Sigmoid colon (tissue), 7 donors: ENCODE results near the gene IQCK. TPM values are rescaled to one million over a fixed set of nuclear protein-coding genes. Genes with fewer than 3 reads are reported as not detected.

Source experiments
- DNase-seq: peaks from one replicate; pipeline ENCODE4 v3.0.0-alpha.2; 2019
- H3K27ac ChIP-seq, 4 donors: fragments of 200-600 bp; sonication (generic); one replicate each; pipeline ENCODE4 v1.5.1; 2016 to 2019; ENCODE audit warnings: mild to moderate bottlenecking in 1 of 4
- H3K27me3 ChIP-seq, 3 donors: fragments of 200-600 bp; sonication (generic); one replicate each; pipeline ENCODE4 v1.5.1; 2019; ENCODE audit warnings: mild to moderate bottlenecking in 1 of 3
- H3K36me3 ChIP-seq, 4 donors: fragments of 200-600 bp; sonication (generic); one replicate each; pipeline ENCODE4 v1.5.1; 2016 to 2019
- H3K4me1 ChIP-seq, 4 donors: fragments of 200-600 bp; sonication (generic); one replicate each; pipeline ENCODE4 v1.5.1; 2017 to 2019
- H3K4me3 ChIP-seq, 4 donors: fragments of 200-600 bp; sonication (generic); one replicate each; pipeline ENCODE4 v1.5.1; 2017 to 2019; ENCODE audit warnings: mild to moderate bottlenecking in 2 of 4, moderate library complexity in 1 of 4
- H3K9me3 ChIP-seq, 4 donors: fragments of 200-600 bp in 3 of 4; sonication (generic) in 3 of 4; one replicate each; pipeline versions ENCODE4 v1.5.1 to v1.6.1; 2013 to 2019
- EP300 ChIP-seq, 4 donors: sonication (generic); formaldehyde crosslinking; IDR thresholded peaks; one replicate each; pipeline ENCODE4 v1.6.1; 2017; ENCODE audit warnings: antibody characterized with exemption in 4 of 4
- POLR2A ChIP-seq, 2 donors: fragments of 450-650 bp; IDR thresholded peaks; one replicate each; pipeline ENCODE4 v1.6.1; 2016; ENCODE audit warnings: antibody characterized with exemption in 2 of 2, mild to moderate bottlenecking in 2 of 2, moderate library complexity in 2 of 2
- POLR2AphosphoS5 ChIP-seq, 4 donors: sonication (generic); formaldehyde crosslinking; IDR thresholded peaks; one replicate each; pipeline ENCODE4 v1.6.1; 2017; ENCODE audit warnings: antibody characterized with exemption in 4 of 4
- WGBS, 2 donors: extraction: QIAGEN DNeasy Blood & Tissue Kit; methylation state at CpG; one replicate each; pipeline ENCODE4 v1.1.7; 2013; 5-methylcytosine and 5-hydroxymethylcytosine counted together
- intact Hi-C: fragments of 100-400 bp; cut with DNase I; formaldehyde crosslinking; loops from one replicate; pipeline ENCODE4 v1.15.1; 2023
- polyA plus RNA-seq, 3 donors: library from polyadenylated mRNA; stranded (reverse); fragments of 200-250 nt; gene quantifications; one replicate each; pipeline ENCODE4 v1.2.3, GENCODE V29; 2013
- total RNA-seq, 4 donors: library from RNA; depleted of rRNA; stranded (reverse); fragments of >200 nt; gene quantifications; one replicate each; pipeline ENCODE4 v1.1.0, GENCODE V29; 2016
- TF ChIP-seq, protein P1 (sequence below), 4 experiments: fragments of 450-650 bp in 3 of 4; fragments of 200-600 bp in 1 of 4; IDR thresholded peaks; one replicate each; pipeline ENCODE4 v1.5.1; 2016 to 2019; ENCODE audit warnings: antibody characterized with exemption in 4 of 4, mild to moderate bottlenecking in 3 of 4, moderate library complexity in 2 of 4
- donor health status: healthy with polysubstance abuse.
- donor health status: Bipolar disorder and iron deficiency.
- donor health status: healthy.

The IQCK gene
- total and polyA plus RNA-seq, 7 donors, result 5.1 to 16.6 (median 10.3) TPM

DNA sequence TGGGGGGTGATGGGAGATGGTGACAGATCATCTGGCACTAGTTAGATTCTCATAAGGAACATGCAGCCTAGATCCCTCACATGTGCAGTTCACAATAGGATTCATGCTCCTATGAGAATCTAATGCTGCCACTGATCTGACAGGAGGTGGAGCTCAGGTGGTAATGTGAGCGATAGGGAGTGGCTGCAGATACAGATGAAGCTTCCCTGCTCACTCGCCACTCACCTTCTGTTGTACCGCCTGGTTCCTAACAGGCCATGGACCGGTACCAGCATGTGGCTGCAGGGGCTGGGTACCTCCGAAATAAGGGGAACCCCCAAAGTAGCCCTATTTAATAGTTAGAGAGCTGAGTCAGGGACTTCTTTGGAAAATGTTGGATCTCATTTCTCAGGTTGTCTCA lies 106.1 kb downstream of the IQCK start:
- intact Hi-C loops, result no loop called here

DNA sequence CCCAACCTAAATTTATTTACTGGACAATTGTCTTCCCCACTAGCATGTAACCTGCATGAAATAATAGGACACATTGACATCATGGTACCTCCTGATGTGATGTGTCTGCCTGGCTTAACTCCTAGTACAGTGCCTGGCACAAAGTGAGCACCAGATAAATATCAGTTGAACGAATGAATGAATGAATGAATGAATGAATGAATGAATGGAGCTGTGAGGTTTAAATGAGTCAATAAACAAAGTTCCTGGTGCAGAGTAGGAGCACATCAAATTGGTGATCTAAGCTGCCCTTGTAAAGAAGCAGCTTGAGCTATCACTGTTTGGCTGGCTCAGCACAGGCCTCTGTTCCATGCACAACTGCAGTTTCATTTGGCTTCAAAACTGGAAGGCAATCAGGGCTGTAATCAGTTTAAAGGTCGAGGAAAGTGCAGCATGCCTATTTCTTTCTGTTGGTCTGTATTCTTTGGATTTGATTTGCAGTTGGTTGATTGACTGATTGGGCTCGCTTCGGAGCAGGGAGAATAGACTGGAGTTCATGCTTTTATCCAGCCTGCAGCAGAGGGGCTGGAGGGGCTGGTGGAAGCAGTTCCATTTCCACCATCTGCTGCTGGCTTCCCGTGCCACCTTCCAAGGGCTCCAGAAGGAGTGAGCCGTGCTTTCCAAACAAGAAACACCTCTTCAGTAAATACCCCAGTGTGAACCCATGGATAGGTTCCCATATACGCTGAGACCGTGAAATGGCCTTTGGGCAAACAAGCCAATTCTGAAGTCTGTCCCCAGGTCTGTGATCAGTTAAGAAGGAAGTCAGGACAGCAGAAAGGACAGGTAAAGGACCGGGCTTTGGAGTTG lies 112.0 kb downstream of the IQCK start:
- intact Hi-C loops, result loop anchor here (10.0 kb wide), 1 partner anchor 65 kb away; no protein-coding TSS in a partner anchor
- 26 to 79% methylated on average over 9 of the region's 9 CpGs for WGBS, 2 donors
- H3K4me1 ChIP-seq, result no peaks in the 10 kb centered on the region
- no peak overlapping the region for H3K4me3 ChIP-seq
- no peak overlapping the region for H3K27ac ChIP-seq
- H3K9me3 ChIP-seq, result no peaks in the 10 kb centered on the region
- H3K27me3 ChIP-seq, result no peaks in the 10 kb centered on the region
- TF ChIP-seq, protein P1, sequence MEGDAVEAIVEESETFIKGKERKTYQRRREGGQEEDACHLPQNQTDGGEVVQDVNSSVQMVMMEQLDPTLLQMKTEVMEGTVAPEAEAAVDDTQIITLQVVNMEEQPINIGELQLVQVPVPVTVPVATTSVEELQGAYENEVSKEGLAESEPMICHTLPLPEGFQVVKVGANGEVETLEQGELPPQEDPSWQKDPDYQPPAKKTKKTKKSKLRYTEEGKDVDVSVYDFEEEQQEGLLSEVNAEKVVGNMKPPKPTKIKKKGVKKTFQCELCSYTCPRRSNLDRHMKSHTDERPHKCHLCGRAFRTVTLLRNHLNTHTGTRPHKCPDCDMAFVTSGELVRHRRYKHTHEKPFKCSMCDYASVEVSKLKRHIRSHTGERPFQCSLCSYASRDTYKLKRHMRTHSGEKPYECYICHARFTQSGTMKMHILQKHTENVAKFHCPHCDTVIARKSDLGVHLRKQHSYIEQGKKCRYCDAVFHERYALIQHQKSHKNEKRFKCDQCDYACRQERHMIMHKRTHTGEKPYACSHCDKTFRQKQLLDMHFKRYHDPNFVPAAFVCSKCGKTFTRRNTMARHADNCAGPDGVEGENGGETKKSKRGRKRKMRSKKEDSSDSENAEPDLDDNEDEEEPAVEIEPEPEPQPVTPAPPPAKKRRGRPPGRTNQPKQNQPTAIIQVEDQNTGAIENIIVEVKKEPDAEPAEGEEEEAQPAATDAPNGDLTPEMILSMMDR (IDR thresholded peaks at IDR 0.05), result no peak
- no peak for TF ChIP-seq EP300 (IDR thresholded peaks at IDR 0.05)
- no peak for TF ChIP-seq POLR2AphosphoS5 (IDR thresholded peaks at IDR 0.05)
- no peak for TF ChIP-seq POLR2A (IDR thresholded peaks at IDR 0.05)
- no peaks in the 10 kb centered on the region for H3K36me3 ChIP-seq
- peak; percentile 19 for DNase-seq

More for the DNA sequence above, 106.1 kb downstream of the IQCK start:
- DNase-seq, result no peak
- H3K4me3 ChIP-seq, result no peak overlapping the region
- H3K36me3 ChIP-seq, result no peaks in the 10 kb centered on the region
- H3K27ac ChIP-seq, result no peak overlapping the region
- 95 to 96% methylated on average over 5 of the region's 5 CpGs for WGBS, 2 donors
- H3K9me3 ChIP-seq, result no peaks in the 10 kb centered on the region
- TF ChIP-seq, protein P1 (IDR thresholded peaks at IDR 0.05), result no peak
- TF ChIP-seq POLR2A (IDR thresholded peaks at IDR 0.05) (no peak), EP300 (IDR thresholded peaks at IDR 0.05) (no peak), POLR2AphosphoS5 (IDR thresholded peaks at IDR 0.05) (no peak)
- no peaks in the 10 kb centered on the region for H3K4me1 ChIP-seq
- H3K27me3 ChIP-seq, result no peaks in the 10 kb centered on the region

DNA sequence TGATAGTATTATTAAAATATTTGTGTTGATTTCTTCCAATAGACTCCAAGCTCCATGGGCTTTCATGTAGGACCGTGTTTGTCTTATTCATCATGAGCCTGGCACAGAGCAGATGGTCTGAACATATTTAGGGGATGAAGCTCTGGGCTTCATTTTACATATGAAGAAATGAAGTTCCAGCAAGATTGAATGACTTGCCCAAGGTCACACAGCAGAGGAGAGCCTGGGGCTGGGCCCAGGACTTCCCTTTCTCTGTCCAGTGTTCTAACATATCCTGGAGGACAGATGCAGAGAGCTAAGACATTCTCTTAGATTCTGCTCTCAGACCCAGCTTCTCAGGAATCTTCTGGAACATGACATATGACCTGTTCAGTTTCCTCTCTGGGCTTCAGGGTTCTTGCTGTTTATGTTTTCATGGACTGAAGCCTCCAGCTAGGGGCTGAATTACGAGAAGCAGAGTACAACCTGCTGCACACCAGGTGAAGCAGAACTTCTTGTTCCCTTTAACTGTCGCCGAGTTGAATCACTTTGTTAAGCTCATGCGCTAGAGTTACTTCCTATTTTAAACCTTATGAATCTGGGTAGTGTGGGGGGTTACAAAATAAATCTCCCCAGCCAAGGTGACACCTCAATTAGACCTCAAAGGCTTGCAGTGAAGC lies 113.0 kb downstream of the IQCK start:
- Histone ChIP-seq H3K27me3 (no peaks in the 10 kb centered on the region), H3K4me1 (peaks cover 0 to 4% (median 0%) of the 10 kb centered on the region in 4 donors), H3K9me3 (no peaks in the 10 kb centered on the region), H3K27ac (no peak overlapping the region), H3K36me3 (no peaks in the 10 kb centered on the region), H3K4me3 (no peak overlapping the region)
- no peak for TF ChIP-seq EP300 (IDR thresholded peaks at IDR 0.05)
- TF ChIP-seq, protein P1 (IDR thresholded peaks at IDR 0.05), result no peak
- no peak for TF ChIP-seq POLR2A (IDR thresholded peaks at IDR 0.05)
- no peak for TF ChIP-seq POLR2AphosphoS5 (IDR thresholded peaks at IDR 0.05)
- no peak for DNase-seq
- intact Hi-C loops, result loop anchor here (10.0 kb wide), 1 partner anchor 64 kb away; no protein-coding TSS in a partner anchor
- WGBS, 2 donors, result 61 to 86% methylated on average over 5 of the region's 5 CpGs

DNA sequence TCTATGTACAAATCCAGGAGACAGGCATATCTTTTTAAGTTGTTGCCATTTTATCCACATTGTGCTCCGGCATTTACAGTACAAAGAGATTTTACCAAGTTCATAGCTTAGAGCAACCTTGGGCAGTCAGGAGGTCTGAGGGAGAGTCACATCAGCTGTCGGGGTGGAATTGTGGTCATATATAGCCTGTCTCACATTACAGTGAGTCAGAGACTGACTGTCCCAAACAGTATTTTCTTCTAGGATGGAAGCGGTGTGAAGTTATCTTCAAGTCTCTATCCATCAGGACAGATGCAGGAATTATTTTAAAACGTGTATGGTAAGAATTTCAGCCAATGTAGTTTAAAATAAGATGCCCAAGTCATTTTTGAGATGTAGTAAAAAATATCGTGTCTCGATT lies 113.6 kb downstream of the IQCK start:
- H3K27ac ChIP-seq, result no peak overlapping the region
- no peak for TF ChIP-seq POLR2AphosphoS5 (IDR thresholded peaks at IDR 0.05)
- no peak for TF ChIP-seq POLR2A (IDR thresholded peaks at IDR 0.05)
- no peak for TF ChIP-seq EP300 (IDR thresholded peaks at IDR 0.05)
- TF ChIP-seq, protein P1 (IDR thresholded peaks at IDR 0.05), result no peak
- H3K27me3 ChIP-seq, result no peaks in the 10 kb centered on the region
- peaks cover 0 to 6% (median 0%) of the 10 kb centered on the region in 4 donors for H3K4me1 ChIP-seq
- H3K36me3 ChIP-seq, result no peaks in the 10 kb centered on the region
- 88 to 92% methylated on average over 6 of the region's 6 CpGs for WGBS, 2 donors
- intact Hi-C loops, result loop anchor here (10.0 kb wide), 1 partner anchor 63 kb away; no protein-coding TSS in a partner anchor
- no peaks in the 10 kb centered on the region for H3K9me3 ChIP-seq
- DNase-seq, result no peak
- no peak overlapping the region for H3K4me3 ChIP-seq
